Germinal center (tissue), 1 donor: ENCODE measurements around the gene MRTFA.
A peak's percentile ranks its signal among the peaks of the same experiment; 100 is the strongest.
"Not testable (repeated sequence)": the region's sequence is repeated elsewhere in the genome, so short reads cannot be mapped to it uniquely, and the experiment has no call there.

Experiments
- DNase-seq: peaks from one replicate; pipeline ENCODE4 v3.0.0; 2012; ENCODE audit warnings: mixed read lengths, low spot score

Gene MRTFA

DNA sequence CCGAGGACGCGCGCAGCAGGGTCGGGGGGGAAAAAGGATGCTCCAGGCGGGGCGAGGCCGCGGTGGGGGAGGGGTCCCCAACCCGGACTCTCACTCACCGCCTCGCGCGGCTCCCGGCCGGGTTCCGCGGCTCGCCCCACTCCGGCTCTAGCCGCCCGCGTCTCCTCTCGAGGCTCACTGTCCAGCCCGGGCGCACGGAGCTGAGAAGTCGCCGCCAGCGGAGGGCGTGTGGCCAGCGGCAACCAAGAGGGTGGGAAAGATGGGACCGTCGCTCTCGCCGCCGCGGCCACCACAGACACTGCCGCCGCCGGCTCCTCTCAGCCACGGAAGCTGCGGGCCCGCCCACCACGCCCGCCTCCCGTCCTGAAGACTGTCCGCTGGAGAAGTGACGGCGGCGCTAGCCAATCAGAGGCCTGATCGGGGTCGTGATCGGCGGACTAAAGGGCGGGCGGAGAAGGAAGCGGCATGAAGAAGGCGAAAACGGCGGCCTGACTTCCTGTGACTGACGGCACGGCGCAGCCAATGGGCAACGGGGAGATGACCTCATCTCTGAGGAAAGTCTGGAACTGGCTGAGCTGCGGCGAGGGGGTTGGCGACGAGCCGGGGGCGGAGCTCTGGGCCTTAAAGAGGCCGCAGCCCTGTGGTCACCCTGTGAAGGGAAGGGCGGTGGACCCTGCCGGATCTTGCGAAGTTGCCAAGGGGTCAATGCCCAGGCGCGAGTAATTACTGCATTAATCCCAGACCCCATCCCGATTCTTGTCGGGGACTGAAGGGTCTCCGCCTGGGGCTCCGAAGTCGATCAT is at the start of gene MRTFA:
TSS of gene MRTFA (minus strand) at position 340 of the 803 bp plus-strand sequence.
- peak; percentile 95 for DNase-seq

DNA sequence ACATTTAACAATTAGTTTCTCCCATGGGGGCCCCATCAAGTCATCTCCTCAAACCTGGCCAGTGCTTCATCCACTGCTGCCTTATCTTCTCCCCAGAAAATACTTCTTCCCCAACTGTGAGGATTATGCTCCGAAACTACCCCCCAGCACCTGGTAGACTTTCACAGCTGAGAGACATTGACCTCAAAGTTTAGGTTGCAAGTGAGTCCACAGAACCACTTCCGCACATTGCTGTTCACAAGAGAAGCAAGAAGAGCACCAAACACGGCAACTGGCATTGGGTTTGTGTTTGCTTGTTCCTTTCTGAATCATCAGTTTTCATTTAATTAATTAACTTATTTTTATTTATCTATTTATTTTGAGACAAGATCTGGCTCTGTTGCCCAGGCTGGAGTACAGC is 48.9 kb upstream of the MRTFA start:
- DNase-seq: no peak

DNA sequence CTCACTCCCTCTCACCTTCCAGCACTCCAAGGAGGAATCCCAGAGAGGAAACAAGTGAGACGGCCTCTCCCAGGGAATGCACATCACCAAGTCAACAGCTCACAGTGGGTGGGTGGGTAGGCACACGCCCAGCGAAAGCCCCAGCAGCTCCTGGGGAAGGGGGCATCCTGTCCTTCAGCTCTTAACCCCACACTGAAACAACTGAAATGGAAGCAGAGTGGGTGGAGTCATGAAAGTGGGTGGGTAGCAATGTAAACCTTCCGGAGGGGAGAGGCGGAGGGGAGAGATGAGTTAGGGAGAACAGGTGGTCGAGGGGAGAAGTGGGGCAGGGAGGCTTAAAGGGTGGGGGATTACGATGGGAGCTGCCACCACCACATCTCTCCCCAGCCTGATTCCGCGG is 48.2 kb upstream of the MRTFA start:
- DNase-seq: no peak

DNA sequence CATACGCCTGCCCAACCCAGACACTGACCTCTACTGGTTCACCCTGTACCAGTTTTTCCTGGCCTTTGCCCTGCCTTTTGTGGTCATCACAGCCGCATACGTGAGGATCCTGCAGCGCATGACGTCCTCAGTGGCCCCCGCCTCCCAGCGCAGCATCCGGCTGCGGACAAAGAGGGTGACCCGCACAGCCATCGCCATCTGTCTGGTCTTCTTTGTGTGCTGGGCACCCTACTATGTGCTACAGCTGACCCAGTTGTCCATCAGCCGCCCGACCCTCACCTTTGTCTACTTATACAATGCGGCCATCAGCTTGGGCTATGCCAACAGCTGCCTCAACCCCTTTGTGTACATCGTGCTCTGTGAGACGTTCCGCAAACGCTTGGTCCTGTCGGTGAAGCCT is 44.9 kb upstream of the MRTFA start:
- no peak for DNase-seq

DNA sequence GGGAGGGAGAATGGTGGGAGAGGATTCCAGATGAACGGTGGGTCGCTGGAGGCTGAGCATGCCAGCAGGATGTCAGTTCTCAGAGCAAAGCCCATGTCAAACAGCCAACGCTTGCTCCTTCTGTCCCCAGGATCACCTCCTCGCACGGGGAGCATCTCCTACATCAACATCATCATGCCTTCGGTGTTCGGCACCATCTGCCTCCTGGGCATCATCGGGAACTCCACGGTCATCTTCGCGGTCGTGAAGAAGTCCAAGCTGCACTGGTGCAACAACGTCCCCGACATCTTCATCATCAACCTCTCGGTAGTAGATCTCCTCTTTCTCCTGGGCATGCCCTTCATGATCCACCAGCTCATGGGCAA is 44.3 kb upstream of the MRTFA start:
- DNase-seq: no peak

DNA sequence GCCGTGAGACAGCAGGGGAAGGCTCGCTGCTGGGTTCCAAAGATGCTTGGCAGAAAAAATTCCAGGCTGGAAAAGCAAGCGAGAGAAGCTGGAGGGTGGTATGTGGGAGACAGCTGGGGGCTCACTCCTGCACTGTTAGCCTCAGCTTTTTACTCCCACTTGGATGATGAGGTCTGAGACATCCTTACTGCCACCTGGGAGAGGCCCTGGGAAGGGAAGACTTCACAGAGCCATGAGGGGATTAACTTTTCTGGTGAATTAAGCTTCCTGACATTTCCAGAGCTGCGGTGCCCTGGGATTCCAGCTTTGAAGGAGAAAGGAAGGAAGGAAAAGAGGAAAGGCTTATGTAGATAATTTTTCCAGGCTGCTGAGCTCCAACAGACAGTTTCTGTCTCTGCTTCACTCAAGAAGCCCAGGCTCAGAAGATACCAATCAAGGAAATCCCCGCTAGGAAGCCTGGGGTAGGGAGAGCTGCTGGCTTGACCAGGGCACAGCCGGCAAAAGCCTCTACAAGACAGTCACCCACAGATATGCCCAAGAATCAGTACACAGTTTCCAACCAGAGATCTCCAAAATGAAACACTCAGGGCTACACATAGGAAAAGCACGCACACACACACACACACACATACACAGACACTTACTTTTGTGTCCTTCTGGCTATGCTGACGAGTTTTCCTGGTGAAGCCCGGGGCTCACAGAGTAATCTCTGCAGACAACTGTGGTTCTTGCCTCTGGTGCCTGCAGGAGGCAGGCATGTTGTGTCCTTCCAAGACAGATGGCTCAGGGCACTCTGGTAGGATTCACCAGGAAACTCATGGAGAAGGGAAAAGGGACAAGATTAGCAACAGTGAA is 43.7 kb upstream of the MRTFA start:
- DNase-seq: no peak

DNA sequence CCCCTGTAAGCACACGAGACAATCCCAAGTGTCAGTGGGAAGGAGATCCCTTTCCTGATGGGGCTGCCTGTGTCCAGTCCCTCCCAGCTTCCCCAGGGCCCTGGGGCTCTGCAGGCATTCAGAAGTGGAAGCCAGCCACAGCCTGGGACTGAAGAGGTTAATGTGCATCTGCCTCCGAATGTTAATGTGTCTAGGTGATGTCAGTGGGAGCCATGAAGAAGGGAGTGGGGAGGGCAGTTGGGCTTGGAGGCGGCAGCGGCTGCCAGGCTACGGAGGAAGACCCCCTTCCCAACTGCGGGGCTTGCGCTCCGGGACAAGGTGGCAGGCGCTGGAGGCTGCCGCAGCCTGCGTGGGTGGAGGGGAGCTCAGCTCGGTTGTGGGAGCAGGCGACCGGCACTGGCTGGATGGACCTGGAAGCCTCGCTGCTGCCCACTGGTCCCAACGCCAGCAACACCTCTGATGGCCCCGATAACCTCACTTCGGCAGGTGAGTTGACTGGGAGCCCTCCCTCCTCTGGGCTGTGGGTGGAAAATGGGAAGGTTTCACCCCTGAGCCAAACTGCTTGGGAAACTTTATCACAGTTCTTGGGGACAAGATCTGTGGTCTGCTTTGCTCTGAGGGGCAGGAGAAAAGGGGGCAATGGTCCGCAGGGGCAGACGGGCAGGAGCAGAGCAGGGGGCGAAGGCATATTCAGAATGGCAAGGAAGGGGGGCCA is 42.9 kb upstream of the MRTFA start, which contains the start of gene MCHR1:
TSS of gene MCHR1 (plus strand) at position 236 of the 715 bp plus-strand sequence. CDS start at position 405, 169 bp downstream.
- no peak for DNase-seq

DNA sequence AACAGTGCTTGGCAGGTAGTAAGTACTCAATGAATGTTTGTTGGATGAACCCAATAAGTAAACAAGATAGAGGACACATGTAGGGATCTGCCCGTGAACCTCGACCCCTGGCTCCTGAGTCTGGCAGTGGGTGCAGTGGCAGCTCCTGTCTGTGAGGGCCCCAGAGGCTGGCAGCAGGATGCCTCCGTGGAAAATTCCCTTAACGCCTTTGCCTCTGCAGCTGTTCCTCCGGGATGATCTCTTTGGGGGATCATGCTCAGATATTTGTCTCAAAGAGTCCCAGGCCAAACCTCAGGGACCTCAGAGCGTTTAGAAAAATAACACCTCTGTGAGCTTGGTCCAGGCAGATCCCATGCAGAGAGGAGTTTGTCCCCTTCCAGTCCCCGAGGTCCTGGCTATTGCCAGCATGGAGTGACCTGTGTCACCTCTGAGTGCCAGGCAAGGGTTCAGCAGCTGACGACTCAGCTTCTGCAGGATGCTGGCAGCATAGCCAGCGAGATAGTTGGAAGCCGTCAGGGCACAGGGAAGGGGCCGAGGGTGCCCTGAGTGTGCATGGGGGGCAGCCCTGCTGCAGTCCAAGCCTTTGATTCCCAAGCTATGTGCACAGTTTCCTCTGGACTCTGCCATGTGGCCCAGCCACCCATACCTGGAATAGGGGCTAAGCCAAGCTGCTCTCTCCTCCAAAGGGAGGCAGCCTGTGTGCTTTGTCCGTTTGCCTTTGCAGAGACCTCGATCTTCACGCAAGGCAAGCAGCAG is 42.2 kb upstream of the MRTFA start:
- DNase-seq: no peak

DNA sequence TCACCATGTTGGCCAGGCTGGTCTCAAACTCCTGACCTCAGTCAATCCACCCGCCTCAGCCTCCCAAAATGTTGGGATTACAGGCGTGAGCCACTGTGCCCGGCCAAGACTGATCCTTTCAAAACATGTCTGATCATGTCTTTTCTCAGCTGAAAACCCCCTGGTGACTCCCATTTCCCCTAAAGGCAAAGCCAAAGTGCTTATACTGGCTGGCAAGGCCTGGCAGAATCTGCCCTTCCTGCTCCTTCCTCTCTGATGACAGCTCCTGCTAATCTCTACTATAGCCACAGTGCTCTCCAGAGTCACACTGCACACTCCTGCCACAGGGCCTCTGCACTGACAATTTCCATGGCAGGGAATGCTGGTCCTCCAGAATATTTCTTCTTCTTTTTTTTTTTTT is 40.1 kb upstream of the MRTFA start:
- DNase-seq: no peak

DNA sequence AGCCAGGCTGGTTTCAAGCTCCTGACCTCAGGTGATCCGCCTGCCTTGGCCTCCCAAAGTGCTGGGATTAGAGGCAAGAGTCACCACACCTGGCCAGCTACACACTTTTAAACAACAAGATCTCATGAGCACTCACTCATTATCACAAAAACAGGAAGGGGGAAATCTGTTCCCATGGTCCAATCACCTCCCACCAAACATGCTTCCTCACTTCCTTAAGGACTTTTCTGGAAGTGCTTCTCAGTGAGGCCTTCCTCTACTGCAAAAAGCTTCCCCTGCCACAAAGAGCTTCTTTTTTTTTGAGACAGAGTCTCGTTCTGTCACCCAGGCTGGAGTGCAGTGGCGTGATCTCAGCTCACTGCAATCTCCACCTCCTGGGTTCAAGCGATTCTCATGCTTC is 39.6 kb upstream of the MRTFA start:
- not testable (repeated sequence) for DNase-seq

DNA sequence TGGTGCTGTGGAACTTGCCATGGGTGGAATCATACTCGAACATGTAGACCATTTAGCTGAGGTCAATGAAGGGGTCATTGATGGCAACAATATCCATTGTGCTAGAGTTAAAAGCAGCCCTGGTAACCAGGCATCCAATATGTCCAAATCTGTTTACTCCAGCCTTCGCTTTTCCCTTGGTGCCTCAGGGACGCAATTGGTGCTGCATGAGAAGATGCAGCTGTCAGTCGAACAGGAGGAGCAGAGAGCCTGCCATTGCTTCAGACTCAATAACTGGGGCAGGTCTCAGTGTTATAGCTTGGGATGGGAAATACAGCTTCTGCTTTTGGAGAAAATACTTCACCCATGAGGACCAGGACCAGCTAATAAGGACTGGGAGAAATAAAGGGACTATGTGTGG is 37.8 kb upstream of the MRTFA start:
- no peak for DNase-seq

DNA sequence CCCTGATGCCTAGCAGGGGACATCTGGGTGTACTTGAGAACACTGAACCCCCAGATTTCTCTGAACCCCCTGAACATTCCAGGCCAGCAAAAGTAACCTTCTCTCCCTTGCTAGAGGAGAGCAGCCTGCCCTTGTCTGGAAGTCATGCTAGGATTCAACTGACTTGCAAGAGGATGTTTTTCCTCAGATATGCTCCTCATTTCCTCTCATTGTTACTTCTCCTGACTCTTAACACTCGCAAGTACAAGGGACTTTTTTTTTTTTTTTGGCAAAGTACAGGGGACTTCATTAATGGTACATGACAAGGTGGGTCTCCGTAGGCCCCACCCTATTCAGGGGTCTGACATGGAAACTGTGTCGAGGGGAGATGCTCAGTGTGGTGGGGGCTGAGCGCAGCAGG is 36.5 kb upstream of the MRTFA start:
- no peak for DNase-seq

DNA sequence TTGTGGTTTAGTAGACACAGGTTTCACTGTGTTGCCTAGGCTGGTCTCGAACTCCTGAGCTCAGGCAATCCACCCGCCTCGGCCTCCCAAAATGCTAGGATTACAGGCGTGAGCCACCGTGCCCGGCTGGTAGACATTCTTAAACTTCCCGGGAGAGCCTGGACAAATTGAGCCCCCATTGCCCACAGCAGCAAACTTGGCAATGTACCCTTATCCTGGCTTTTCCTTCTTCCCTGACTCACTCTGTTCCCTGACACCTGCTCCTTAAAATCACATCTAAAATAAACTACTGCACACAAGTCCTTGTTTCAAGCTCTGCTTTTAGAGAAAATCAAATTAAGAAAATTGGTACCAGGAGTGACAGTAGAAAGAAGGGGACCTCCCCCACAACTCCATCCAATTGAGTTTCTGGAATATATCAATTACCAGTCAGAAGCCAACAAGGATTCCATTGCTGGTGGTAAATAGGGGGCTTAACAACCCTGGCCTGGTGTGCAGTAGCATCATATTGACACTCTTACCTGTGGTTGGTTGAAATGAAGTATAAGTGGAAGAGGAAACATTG is 35.4 kb upstream of the MRTFA start:
- DNase-seq: no peak

DNA sequence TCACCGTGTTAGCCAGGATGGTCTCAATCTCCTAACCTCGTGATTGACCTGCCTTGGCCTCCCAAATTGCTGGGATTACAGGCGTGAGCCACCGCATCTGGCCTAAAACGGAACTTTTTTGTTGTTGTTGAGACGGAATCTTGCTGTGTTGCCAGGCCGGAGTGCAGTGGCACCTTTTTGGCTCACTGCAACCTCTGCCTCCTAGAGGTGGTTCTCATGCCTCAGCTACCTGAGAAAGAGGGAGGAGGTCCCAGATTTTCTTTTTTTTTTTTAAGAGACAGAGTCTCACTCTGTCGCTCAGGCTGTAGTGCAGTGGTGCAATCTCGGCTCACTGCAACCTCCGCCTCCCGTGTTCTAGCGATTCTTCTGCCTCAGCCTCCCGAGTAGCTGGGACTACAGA is 34.9 kb upstream of the MRTFA start:
- no peak for DNase-seq

DNA sequence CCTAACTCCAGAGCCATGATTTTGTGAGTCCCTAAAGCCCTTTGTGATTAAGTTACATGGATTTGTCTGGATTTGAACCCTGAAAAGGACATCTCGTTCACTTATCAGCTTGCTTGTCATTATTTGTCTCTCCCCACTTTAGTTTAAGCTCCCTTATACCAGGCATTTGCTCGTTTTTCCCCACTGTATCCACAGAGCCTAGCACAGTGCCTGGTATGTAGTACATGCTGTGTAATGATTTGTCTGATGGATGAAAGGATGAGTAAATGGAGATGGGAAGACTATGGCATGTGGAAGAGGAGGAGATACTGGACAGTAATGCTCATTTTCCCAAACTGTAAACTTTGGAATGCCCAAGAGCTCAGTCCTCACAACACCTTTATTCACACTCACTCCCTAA is 33.5 kb upstream of the MRTFA start:
- DNase-seq: no peak

DNA sequence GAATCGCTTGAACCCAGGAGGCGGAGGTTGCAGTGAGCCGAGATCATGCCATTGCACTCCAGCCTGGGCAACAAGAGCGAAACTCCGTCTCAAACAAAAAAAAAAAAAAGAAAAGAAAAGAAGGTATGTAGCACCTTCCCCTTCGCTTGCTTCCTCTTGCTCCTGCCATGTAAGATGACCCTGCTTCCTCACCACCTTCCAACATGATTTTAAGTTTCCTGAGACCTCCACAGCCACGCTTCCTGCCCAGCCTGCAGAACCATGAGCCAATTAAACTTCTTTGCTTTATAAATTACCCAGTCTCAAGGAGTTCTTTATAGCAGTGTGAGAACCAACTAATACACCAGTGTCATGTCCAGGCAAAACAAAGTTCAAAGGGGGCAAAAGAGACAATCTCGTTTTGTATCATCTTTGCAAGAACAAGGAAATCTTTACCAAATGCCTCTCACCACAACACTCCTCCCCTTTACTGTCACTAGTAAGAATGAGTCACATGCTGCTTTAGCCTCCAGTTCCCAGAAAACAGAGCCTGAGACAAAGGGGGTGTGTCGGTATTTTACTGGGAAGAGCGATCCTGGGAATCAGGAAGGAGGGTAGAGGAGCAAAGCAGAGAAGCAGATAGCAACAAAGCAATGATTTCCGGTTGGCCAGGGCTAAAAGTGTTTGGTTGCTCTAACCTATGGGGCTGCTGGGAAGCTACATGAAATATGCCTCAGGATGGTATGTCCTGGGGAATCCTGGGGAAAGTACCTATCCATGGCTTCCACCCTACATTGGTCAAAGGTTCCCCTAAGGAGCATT is 32.3 kb upstream of the MRTFA start:
- DNase-seq: no peak

DNA sequence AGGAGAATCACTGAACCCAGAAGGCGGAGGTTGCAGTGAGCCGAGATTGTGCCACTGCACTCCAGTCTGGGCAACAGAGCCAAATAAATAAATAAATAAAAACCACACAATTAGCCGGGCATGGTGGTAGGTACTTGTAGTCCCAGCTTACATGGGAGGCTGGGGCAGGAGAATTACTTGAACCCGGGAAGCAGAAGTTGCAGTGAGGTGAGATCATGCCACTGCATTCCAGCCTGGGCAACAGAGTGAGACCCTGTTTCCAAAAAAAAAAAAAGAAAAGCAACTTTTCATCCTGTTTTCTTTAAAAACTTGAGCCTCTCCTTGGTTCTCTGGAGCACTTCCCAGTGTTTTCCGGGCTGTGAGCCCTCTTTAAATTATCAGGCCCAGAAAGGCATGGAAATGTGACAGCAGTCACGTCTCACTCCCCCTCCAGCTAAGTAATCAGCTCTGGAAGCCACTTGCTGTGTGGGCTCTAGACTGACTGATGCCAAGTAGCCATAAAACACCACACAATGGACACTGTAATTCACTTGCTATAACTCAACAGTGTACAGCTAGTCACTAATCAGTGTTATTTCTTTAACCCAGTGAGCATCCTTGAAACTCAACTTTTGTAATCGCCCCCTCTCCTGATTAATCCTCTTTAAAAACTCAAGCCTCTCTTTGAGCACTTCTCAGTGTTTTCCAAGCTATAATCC is 29.8 kb upstream of the MRTFA start:
- DNase-seq: no peak

DNA sequence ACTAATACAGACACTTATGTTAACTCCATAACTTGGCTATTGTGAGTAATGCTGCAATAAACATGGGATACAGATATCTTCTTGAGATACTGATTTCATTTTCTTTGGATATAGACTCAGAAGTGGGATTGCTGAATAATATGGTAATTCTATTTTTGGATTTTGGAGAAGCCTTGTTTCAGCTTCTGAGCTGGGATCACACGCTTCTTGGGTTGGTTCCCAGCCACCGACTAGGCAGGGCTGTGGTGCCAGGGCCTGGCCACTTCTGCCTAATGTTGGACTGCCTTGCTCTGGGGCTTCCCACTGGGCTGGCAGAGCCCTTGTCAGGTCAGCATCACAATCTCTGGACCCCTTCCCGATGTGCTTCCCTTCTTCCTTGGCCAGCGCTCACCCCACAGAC is 28.8 kb upstream of the MRTFA start:
- DNase-seq: no peak

DNA sequence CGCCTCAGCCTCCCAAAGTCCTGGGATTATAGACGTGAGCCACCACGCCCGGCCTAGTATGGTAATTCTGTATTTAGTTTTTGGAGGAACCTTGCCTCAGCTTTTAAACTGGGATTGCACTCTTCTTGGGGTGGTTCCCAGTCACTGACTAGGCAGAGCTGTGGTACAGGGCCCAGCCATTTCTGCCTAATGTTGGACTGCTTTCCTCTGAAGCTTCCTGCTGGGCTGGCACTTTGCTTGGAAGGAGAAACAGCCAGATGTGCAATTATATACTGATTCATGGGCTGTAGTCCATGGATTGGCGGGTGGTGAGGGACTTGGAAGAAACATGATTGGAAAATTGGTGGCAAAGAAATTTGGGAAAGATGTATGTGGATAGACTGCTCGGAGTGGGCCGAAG is 25.2 kb upstream of the MRTFA start:
- no peak for DNase-seq

DNA sequence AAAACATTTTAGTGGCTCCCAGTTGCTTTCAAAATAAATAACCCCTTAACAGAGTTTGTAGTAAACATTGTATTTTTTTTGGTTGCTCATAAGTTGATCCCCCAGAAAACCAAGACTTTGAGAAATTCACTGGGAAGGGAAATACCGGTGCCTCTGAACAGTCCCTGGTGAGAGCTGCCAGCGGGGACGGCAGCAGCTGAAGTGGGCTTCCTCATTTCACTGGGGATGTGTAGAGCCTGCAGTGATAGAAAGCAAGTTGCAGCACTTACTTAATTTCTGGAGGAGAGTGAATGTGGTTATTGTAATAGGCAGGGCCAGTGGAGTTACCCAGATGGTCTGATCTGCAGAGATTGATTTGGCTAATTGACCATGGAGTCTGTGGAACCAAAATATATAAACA is 24.2 kb upstream of the MRTFA start:
- DNase-seq: no peak
